ENCODE data around the gene SDHA.

The SDHA gene

GRCh38 chr5:189486-189885, 28.6 kb upstream of the SDHA start:
- H3K4me3 ChIP-seq (replicated peaks; ENCODE audit: low read depth, low read length), result no peak overlapping the region
- no peak for TF ChIP-seq CTCF (IDR thresholded peaks at IDR 0.05; ENCODE audit: low read length, missing control alignments)
- no peak for DNase-seq (ENCODE audit: low read depth)

GRCh38 chr5:189976-190365, 28.1 kb upstream of the SDHA start:
- no peak overlapping the region for H3K4me3 ChIP-seq (replicated peaks; ENCODE audit: low read depth, low read length)
- no peak for TF ChIP-seq CTCF (IDR thresholded peaks at IDR 0.05; ENCODE audit: low read length, missing control alignments)
- DNase-seq (ENCODE audit: low read depth), result no peak

GRCh38 chr5:190366-191035, 27.6 kb upstream of the SDHA start:
- TF ChIP-seq CTCF (IDR thresholded peaks at IDR 0.05; ENCODE audit: low read length, missing control alignments), result no peak
- no peak overlapping the region for H3K4me3 ChIP-seq (replicated peaks; ENCODE audit: low read depth, low read length)
- DNase-seq (ENCODE audit: low read depth), result no peak

- TF ChIP-seq CTCF (IDR thresholded peaks at IDR 0.05; ENCODE audit: low read length, missing control alignments), result no peak
- no peak for DNase-seq (ENCODE audit: low read depth)
- no peak within 1 kb of the TSS for H3K4me3 ChIP-seq (replicated peaks; ENCODE audit: low read depth, low read length)
Measured at GRCh38 chr5:191036-191948, 26.8 kb upstream of the SDHA start, which contains the start of gene LRRC14B. TSS of gene LRRC14B (plus strand) at chr5:191495. CDS start at chr5:191539, 44 bp downstream.

- no peak for TF ChIP-seq CTCF (IDR thresholded peaks at IDR 0.05; ENCODE audit: low read length, missing control alignments)
- no peak for DNase-seq (ENCODE audit: low read depth)
- no peak overlapping the region for H3K4me3 ChIP-seq (replicated peaks; ENCODE audit: low read depth, low read length)
Measured at GRCh38 chr5:191949-192690, 26.0 kb upstream of the SDHA start.

- TF ChIP-seq CTCF (IDR thresholded peaks at IDR 0.05; ENCODE audit: low read length, missing control alignments), result no peak
Measured at GRCh38 chr5:192691-192969, 25.5 kb upstream of the SDHA start.

More at GRCh38 chr5:192691-192969, 25.5 kb upstream of the SDHA start:
- no peak overlapping the region for H3K4me3 ChIP-seq (replicated peaks; ENCODE audit: low read depth, low read length)
- DNase-seq (ENCODE audit: low read depth), result no peak
